HEK293T (cell line): ENCODE results near the gene NT5C3A.

Experiments
- ARNT ChIP-seq: fragments of 450-650 bp; IDR thresholded peaks from 2 replicates; pipeline ENCODE4 v1.6.1; 2017; ENCODE audit warnings: mild to moderate bottlenecking
- BHLHE40 ChIP-seq: fragments of 450-650 bp; IDR thresholded peaks from 2 replicates; pipeline ENCODE4 v1.6.1; 2016; ENCODE audit warnings: mild to moderate bottlenecking, moderate library complexity, borderline replicate concordance
- CTBP1 ChIP-seq: fragments of 450-650 bp; IDR thresholded peaks from 2 replicates; pipeline ENCODE4 v1.6.1; 2016; ENCODE audit warnings: borderline replicate concordance
- ELF4 ChIP-seq: fragments of 450-650 bp; IDR thresholded peaks from 2 replicates; pipeline ENCODE4 v1.6.1; 2017; ENCODE audit warnings: antibody characterized with exemption
- FOXA1 ChIP-seq: fragments of 450-650 bp; IDR thresholded peaks from 2 replicates; pipeline ENCODE4 v1.6.1; 2016; ENCODE audit warnings: mild to moderate bottlenecking
- FOXK2 ChIP-seq: fragments of 450-650 bp; IDR thresholded peaks from 2 replicates; pipeline ENCODE4 v1.6.1; 2016; ENCODE audit warnings: mild to moderate bottlenecking
- FOXM1 ChIP-seq: fragments of 450-650 bp; IDR thresholded peaks from 2 replicates; pipeline ENCODE4 v1.6.1; 2017; ENCODE audit warnings: mild to moderate bottlenecking, borderline replicate concordance
- LEF1 ChIP-seq: fragments of 450-650 bp; IDR thresholded peaks from 2 replicates; pipeline ENCODE4 v1.6.1; 2017; ENCODE audit warnings: mild to moderate bottlenecking, borderline replicate concordance
- NFRKB ChIP-seq: fragments of 450-650 bp; IDR thresholded peaks from 2 replicates; pipeline ENCODE4 v1.6.1; 2016; ENCODE audit warnings: mild to moderate bottlenecking, moderate library complexity
- SP1 ChIP-seq: fragments of 450-650 bp; IDR thresholded peaks from 2 replicates; pipeline ENCODE4 v1.6.1; 2017
- TARDBP ChIP-seq: fragments of 450-650 bp; IDR thresholded peaks from 2 replicates; pipeline ENCODE4 v1.6.1; 2016
- ZNF384 ChIP-seq: fragments of 450-650 bp; IDR thresholded peaks from 2 replicates; pipeline ENCODE4 v1.6.1; 2016
- TF ChIP-seq, protein P1 (sequence below): fragments of 450-650 bp; IDR thresholded peaks from 2 replicates; pipeline ENCODE4 v1.6.1; 2016

DNA sequence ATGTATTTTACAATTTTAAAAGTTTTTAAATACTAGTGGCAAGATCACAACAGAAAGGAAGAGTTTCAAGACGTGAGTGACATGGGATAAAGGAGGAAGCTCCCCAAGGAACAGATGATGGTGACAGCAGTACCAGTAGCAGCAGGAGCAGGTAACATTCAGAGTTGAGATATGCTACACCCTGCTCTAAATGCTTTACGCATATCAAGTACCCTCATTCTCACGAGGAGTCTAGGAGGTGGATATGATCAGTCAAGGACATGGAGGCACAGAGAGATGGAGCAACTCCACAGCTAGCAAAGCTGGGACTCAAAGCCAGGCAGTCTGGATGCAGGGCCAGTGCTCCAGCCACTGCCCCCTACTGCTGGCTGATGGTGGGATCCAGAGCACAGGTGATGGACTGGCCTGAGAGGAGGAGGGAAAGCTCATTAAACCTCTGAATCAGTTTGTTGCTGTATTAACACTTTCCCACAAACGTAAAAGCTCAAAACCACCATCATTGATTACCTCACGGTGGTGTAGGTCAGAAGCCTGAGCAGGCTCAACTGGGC, 29.1 kb upstream of the NT5C3A start:
- no peak for TF ChIP-seq SP1
- TF ChIP-seq ELF4: no peak
- TF ChIP-seq, protein P1, sequence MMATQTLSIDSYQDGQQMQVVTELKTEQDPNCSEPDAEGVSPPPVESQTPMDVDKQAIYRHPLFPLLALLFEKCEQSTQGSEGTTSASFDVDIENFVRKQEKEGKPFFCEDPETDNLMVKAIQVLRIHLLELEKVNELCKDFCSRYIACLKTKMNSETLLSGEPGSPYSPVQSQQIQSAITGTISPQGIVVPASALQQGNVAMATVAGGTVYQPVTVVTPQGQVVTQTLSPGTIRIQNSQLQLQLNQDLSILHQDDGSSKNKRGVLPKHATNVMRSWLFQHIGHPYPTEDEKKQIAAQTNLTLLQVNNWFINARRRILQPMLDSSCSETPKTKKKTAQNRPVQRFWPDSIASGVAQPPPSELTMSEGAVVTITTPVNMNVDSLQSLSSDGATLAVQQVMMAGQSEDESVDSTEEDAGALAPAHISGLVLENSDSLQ: no peak
- no peak for TF ChIP-seq LEF1
- TF ChIP-seq TARDBP: no peak
- TF ChIP-seq CTBP1: no peak
- no peak for TF ChIP-seq BHLHE40
- no peak for TF ChIP-seq FOXM1
- no peak for TF ChIP-seq FOXK2
- TF ChIP-seq ARNT: no peak
- TF ChIP-seq FOXA1: no peak
- no peak for TF ChIP-seq NFRKB
- no peak for TF ChIP-seq ZNF384
